ENCODE results near the gene DENND11. TPM values are rescaled to one million over a fixed set of nuclear protein-coding genes. Genes with fewer than 3 reads are reported as not detected.
A peak's percentile ranks its signal among the peaks of the same experiment; 100 is the strongest.

The DENND11 gene
- total and polyA plus RNA-seq, 10 of the 15 experiments (the other 5 are each of a cell fraction or from before 2014, with no cell fraction given), result 2.7 to 47.0 (median 26.6) TPM

GRCh38 chr7:141737836-141738591 is 36.0 kb upstream of the DENND11 start, which contains the start of gene SSBP1 (continued):
- TF ChIP-seq, protein P1, sequence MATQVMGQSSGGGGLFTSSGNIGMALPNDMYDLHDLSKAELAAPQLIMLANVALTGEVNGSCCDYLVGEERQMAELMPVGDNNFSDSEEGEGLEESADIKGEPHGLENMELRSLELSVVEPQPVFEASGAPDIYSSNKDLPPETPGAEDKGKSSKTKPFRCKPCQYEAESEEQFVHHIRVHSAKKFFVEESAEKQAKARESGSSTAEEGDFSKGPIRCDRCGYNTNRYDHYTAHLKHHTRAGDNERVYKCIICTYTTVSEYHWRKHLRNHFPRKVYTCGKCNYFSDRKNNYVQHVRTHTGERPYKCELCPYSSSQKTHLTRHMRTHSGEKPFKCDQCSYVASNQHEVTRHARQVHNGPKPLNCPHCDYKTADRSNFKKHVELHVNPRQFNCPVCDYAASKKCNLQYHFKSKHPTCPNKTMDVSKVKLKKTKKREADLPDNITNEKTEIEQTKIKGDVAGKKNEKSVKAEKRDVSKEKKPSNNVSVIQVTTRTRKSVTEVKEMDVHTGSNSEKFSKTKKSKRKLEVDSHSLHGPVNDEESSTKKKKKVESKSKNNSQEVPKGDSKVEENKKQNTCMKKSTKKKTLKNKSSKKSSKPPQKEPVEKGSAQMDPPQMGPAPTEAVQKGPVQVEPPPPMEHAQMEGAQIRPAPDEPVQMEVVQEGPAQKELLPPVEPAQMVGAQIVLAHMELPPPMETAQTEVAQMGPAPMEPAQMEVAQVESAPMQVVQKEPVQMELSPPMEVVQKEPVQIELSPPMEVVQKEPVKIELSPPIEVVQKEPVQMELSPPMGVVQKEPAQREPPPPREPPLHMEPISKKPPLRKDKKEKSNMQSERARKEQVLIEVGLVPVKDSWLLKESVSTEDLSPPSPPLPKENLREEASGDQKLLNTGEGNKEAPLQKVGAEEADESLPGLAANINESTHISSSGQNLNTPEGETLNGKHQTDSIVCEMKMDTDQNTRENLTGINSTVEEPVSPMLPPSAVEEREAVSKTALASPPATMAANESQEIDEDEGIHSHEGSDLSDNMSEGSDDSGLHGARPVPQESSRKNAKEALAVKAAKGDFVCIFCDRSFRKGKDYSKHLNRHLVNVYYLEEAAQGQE (IDR thresholded peaks at IDR 0.05; ENCODE audit: low read depth, low read length), result peak; percentile 39; the same call in 1 of the 2 replicates
- TF ChIP-seq, protein P2, sequence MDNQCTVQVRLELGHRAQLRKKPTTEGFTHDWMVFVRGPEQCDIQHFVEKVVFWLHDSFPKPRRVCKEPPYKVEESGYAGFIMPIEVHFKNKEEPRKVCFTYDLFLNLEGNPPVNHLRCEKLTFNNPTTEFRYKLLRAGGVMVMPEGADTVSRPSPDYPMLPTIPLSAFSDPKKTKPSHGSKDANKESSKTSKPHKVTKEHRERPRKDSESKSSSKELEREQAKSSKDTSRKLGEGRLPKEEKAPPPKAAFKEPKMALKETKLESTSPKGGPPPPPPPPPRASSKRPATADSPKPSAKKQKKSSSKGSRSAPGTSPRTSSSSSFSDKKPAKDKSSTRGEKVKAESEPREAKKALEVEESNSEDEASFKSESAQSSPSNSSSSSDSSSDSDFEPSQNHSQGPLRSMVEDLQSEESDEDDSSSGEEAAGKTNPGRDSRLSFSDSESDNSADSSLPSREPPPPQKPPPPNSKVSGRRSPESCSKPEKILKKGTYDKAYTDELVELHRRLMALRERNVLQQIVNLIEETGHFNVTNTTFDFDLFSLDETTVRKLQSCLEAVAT (IDR thresholded peaks at IDR 0.05), result peak; percentile 66
- peak; percentile 81 for TF ChIP-seq LARP7 (IDR thresholded peaks at IDR 0.05)
- TF ChIP-seq SKIL (IDR thresholded peaks at IDR 0.05; ENCODE audit: low read depth, poor library complexity, severe bottlenecking), result peak; percentile 90
- no peak; the same call in none of the 2 replicates for TF ChIP-seq TBL1XR1 (IDR thresholded peaks at IDR 0.05; ENCODE audit: low read depth, low read length)
- TF ChIP-seq, protein P3, sequence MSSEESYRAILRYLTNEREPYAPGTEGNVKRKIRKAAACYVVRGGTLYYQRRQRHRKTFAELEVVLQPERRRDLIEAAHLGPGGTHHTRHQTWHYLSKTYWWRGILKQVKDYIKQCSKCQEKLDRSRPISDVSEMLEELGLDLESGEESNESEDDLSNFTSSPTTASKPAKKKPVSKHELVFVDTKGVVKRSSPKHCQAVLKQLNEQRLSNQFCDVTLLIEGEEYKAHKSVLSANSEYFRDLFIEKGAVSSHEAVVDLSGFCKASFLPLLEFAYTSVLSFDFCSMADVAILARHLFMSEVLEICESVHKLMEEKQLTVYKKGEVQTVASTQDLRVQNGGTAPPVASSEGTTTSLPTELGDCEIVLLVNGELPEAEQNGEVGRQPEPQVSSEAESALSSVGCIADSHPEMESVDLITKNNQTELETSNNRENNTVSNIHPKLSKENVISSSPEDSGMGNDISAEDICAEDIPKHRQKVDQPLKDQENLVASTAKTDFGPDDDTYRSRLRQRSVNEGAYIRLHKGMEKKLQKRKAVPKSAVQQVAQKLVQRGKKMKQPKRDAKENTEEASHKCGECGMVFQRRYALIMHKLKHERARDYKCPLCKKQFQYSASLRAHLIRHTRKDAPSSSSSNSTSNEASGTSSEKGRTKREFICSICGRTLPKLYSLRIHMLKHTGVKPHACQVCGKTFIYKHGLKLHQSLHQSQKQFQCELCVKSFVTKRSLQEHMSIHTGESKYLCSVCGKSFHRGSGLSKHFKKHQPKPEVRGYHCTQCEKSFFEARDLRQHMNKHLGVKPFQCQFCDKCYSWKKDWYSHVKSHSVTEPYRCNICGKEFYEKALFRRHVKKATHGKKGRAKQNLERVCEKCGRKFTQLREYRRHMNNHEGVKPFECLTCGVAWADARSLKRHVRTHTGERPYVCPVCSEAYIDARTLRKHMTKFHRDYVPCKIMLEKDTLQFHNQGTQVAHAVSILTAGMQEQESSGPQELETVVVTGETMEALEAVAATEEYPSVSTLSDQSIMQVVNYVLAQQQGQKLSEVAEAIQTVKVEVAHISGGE (CRISPR knock-in tag; IDR thresholded peaks at IDR 0.05), result peak; percentile 95
- peak; percentile 99 for TF ChIP-seq CBX5 (IDR thresholded peaks at IDR 0.05; ENCODE audit: low read depth)
- TF ChIP-seq ZNF622 (IDR thresholded peaks at IDR 0.05), result no peak
- TF ChIP-seq ZZZ3 (IDR thresholded peaks at IDR 0.05; ENCODE audit: control insufficient read depth, insufficient read length, low read depth), result peak; percentile 77
- TF ChIP-seq SIN3A (IDR thresholded peaks at IDR 0.05; ENCODE audit: low read depth, low read length), result peak; percentile 57; the same call in 1 of the 2 replicates
- TF ChIP-seq ASH2L (IDR thresholded peaks at IDR 0.05; ENCODE audit: borderline replicate concordance, low read depth), result peak; percentile 83; the same call in 1 of the 2 replicates
- peak; percentile 97 for TF ChIP-seq SMARCA5 (IDR thresholded peaks at IDR 0.05)
- peak; percentile 86 for TF ChIP-seq EED (IDR thresholded peaks at IDR 0.05; ENCODE audit: low read depth)
- TF ChIP-seq NBN (IDR thresholded peaks at IDR 0.05), result peak; percentile 98
- TF ChIP-seq, protein P4, sequence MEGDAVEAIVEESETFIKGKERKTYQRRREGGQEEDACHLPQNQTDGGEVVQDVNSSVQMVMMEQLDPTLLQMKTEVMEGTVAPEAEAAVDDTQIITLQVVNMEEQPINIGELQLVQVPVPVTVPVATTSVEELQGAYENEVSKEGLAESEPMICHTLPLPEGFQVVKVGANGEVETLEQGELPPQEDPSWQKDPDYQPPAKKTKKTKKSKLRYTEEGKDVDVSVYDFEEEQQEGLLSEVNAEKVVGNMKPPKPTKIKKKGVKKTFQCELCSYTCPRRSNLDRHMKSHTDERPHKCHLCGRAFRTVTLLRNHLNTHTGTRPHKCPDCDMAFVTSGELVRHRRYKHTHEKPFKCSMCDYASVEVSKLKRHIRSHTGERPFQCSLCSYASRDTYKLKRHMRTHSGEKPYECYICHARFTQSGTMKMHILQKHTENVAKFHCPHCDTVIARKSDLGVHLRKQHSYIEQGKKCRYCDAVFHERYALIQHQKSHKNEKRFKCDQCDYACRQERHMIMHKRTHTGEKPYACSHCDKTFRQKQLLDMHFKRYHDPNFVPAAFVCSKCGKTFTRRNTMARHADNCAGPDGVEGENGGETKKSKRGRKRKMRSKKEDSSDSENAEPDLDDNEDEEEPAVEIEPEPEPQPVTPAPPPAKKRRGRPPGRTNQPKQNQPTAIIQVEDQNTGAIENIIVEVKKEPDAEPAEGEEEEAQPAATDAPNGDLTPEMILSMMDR (IDR thresholded peaks at IDR 0.05 in 2 of 3, conservative IDR thresholded peaks at IDR 0.05 in 1 of 3; ENCODE audit: control insufficient read depth in 2 of 3, extremely low read depth in 1 of 3, insufficient read depth in 1 of 3, low read depth in 3 of 3, low read length in 3 of 3), result peak; percentile 83 to 98 (median 84)
- peak; percentile 67 for TF ChIP-seq DPF2 (IDR thresholded peaks at IDR 0.05)
- TF ChIP-seq IKZF2 (IDR thresholded peaks at IDR 0.05), result peak; percentile 81 to 90
